HEK293 (cell line): ENCODE data around the gene MED14.

ENCODE experiments used
- CTCF ChIA-PET: fragments of 350-600 bp; formaldehyde crosslinking; extraction: SDS; loops from one replicate; lab custom pipeline; 2021; ENCODE audit warnings: antibody characterized with exemption; lab: Yijun Ruan, JAX
- POLR2A ChIA-PET: fragments of 300-600 bp; formaldehyde crosslinking; extraction: SDS; loops from one replicate; lab custom pipeline; 2020; ENCODE audit warnings: antibody characterized with exemption, inconsistent platforms; lab: Yijun Ruan, JAX
- H3K27ac ChIP-seq: fragments of 200-500 bp; sonication (Bioruptor generic); 2 replicates; pipeline ENCODE4 v1.5.1; 2014; ENCODE audit warnings: low read depth, low read length, control low read depth, inconsistent platforms; ENCODE audit errors: extremely low read depth
- H3K36me3 ChIP-seq, 2 experiments: fragments of 200-500 bp in 1 of 2; sonication (Bioruptor generic) in 1 of 2; 1 replicate in 1 of 2; 2 replicates in 1 of 2; pipeline ENCODE4 v1.5.1; 2014 to 2017; ENCODE audit warnings: inconsistent platforms in 2 of 2, low read length in 2 of 2; ENCODE audit not compliant: control insufficient read depth in 2 of 2, insufficient read depth in 1 of 2
- H3K4me1 ChIP-seq: fragments of 200-500 bp; sonication (Bioruptor generic); 2 replicates; pipeline ENCODE4 v1.5.1; 2014; ENCODE audit warnings: mild to moderate bottlenecking, low read length, inconsistent platforms; ENCODE audit not compliant: control insufficient read depth, insufficient read depth
- H3K4me3 ChIP-seq: 2 replicates; pipeline ENCODE4 v1.5.1; 2011; ENCODE audit warnings: low read depth, mild to moderate bottlenecking, control low read depth, low read length, moderate library complexity
- H3K9me3 ChIP-seq: fragments of 200-500 bp; sonication (Bioruptor generic); 2 replicates; pipeline ENCODE4 v1.5.1; 2014; ENCODE audit warnings: low read depth, low read length, inconsistent platforms; ENCODE audit not compliant: control insufficient read depth, insufficient read depth
- GLIS1 ChIP-seq: fragments of 450-650 bp; formaldehyde crosslinking; IDR thresholded peaks from 2 replicates; pipeline ENCODE4 v1.5.1; 2016; ENCODE audit warnings: missing biosample characterization, missing genetic modification characterization
- SETDB1 ChIP-seq: IDR thresholded peaks from one replicate; pipeline ENCODE4 v1.6.1; 2017; ENCODE audit warnings: mild to moderate bottlenecking, low read length, moderate library complexity, mixed read lengths; ENCODE audit not compliant: insufficient read length
- YY1 ChIP-seq: fragments of 450-650 bp; formaldehyde crosslinking; IDR thresholded peaks from 2 replicates; pipeline ENCODE4 v1.5.1; 2018; ENCODE audit warnings: missing biosample characterization, missing genetic modification characterization
- ZEB2 ChIP-seq: fragments of 450-650 bp; formaldehyde crosslinking; IDR thresholded peaks from 2 replicates; pipeline ENCODE4 v1.5.1; 2016; ENCODE audit warnings: missing biosample characterization, missing genetic modification characterization
- ZFP3 ChIP-seq: fragments of 450-650 bp; formaldehyde crosslinking; IDR thresholded peaks from 2 replicates; pipeline ENCODE4 v1.5.1; 2016; ENCODE audit warnings: low read depth, missing biosample characterization, missing genetic modification characterization
- ZNF174 ChIP-seq: fragments of 450-650 bp; formaldehyde crosslinking; IDR thresholded peaks from 2 replicates; pipeline ENCODE4 v1.5.0; 2017; ENCODE audit warnings: missing biosample characterization, mild to moderate bottlenecking, missing genetic modification characterization
- ZNF311 ChIP-seq: fragments of 450-650 bp; formaldehyde crosslinking; IDR thresholded peaks from 2 replicates; pipeline ENCODE4 v1.5.1; 2017; ENCODE audit warnings: missing biosample characterization, missing genetic modification characterization, borderline replicate concordance
- ZNF404 ChIP-seq: fragments of 450-650 bp; formaldehyde crosslinking; IDR thresholded peaks from 2 replicates; pipeline ENCODE4 v1.5.1; 2017; ENCODE audit warnings: missing biosample characterization, missing genetic modification characterization
- ZNF416 ChIP-seq: fragments of 450-650 bp; formaldehyde crosslinking; IDR thresholded peaks from 2 replicates; pipeline ENCODE4 v1.5.1; 2016; ENCODE audit warnings: missing biosample characterization, missing genetic modification characterization
- ZNF449 ChIP-seq: fragments of 450-650 bp; formaldehyde crosslinking; IDR thresholded peaks from 2 replicates; pipeline ENCODE4 v1.5.1; 2017; ENCODE audit warnings: missing biosample characterization, mild to moderate bottlenecking, missing genetic modification characterization, moderate library complexity
- ZNF549 ChIP-seq: fragments of 450-650 bp; IDR thresholded peaks from 2 replicates; pipeline ENCODE4 v1.5.1; 2018; ENCODE audit warnings: missing biosample characterization, missing genetic modification characterization, mild to moderate bottlenecking, inconsistent platforms, moderate library complexity
- ZNF610 ChIP-seq: fragments of 450-650 bp; formaldehyde crosslinking; IDR thresholded peaks from 2 replicates; pipeline ENCODE4 v1.5.1; 2016; ENCODE audit warnings: missing biosample characterization, missing genetic modification characterization, borderline replicate concordance
- ZNF843 ChIP-seq: fragments of 450-650 bp; formaldehyde crosslinking; IDR thresholded peaks from 2 replicates; pipeline ENCODE4 v1.5.1; 2016; ENCODE audit warnings: missing biosample characterization, missing genetic modification characterization
- TF ChIP-seq, protein P1 (sequence below): fragments of 450-650 bp; formaldehyde crosslinking; IDR thresholded peaks from 2 replicates; pipeline ENCODE4 v1.5.1; 2016; ENCODE audit warnings: missing biosample characterization, missing genetic modification characterization
- TF ChIP-seq, protein P2 (sequence below): fragments of 450-650 bp; formaldehyde crosslinking; IDR thresholded peaks from 2 replicates; pipeline ENCODE4 v1.5.1; 2016; ENCODE audit warnings: missing biosample characterization, missing genetic modification characterization
- TF ChIP-seq, protein P3 (sequence below): fragments of 450-650 bp; formaldehyde crosslinking; IDR thresholded peaks from 2 replicates; pipeline ENCODE4 v1.5.1; 2017; ENCODE audit warnings: missing biosample characterization, missing genetic modification characterization
- TF ChIP-seq, protein P4 (sequence below): fragments of 450-650 bp; formaldehyde crosslinking; IDR thresholded peaks from 2 replicates; pipeline ENCODE4 v1.5.1; 2016; ENCODE audit warnings: missing biosample characterization, missing genetic modification characterization
- TF ChIP-seq, protein P5 (sequence below): fragments of 450-650 bp; formaldehyde crosslinking; IDR thresholded peaks from 2 replicates; pipeline ENCODE4; 2016; ENCODE audit warnings: missing biosample characterization, missing genetic modification characterization
- TF ChIP-seq, protein P6 (sequence below): fragments of 450-650 bp; formaldehyde crosslinking; IDR thresholded peaks from 2 replicates; pipeline ENCODE4 v1.5.1; 2016; ENCODE audit warnings: missing biosample characterization, missing genetic modification characterization

Gene MED14

GRCh38 chrX:40759374-40759773 is 24.0 kb upstream of the MED14 start:
- Histone ChIP-seq H3K4me3 (no peak overlapping the region), H3K9me3 (no peaks in the 10 kb centered on the region), H3K27ac (no peak overlapping the region), H3K4me1 (peaks cover 4% of the 10 kb centered on the region; the same call in 1 of the 2 replicates), H3K36me3 (no peaks in the 10 kb centered on the region)
- TF ChIP-seq, protein P1, sequence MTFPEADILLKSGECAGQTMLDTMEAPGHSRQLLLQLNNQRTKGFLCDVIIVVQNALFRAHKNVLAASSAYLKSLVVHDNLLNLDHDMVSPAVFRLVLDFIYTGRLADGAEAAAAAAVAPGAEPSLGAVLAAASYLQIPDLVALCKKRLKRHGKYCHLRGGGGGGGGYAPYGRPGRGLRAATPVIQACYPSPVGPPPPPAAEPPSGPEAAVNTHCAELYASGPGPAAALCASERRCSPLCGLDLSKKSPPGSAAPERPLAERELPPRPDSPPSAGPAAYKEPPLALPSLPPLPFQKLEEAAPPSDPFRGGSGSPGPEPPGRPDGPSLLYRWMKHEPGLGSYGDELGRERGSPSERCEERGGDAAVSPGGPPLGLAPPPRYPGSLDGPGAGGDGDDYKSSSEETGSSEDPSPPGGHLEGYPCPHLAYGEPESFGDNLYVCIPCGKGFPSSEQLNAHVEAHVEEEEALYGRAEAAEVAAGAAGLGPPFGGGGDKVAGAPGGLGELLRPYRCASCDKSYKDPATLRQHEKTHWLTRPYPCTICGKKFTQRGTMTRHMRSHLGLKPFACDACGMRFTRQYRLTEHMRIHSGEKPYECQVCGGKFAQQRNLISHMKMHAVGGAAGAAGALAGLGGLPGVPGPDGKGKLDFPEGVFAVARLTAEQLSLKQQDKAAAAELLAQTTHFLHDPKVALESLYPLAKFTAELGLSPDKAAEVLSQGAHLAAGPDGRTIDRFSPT (tag by site-specific recombination), result no peak
- TF ChIP-seq ZNF843 (tag by site-specific recombination) (no peak), ZNF311 (tag by site-specific recombination) (no peak), GLIS1 (tag by site-specific recombination) (no peak), ZNF174 (tag by site-specific recombination) (no peak), ZNF404 (tag by site-specific recombination) (no peak), ZEB2 (tag by site-specific recombination) (no peak), ZNF549 (tag by site-specific recombination) (no peak), ZFP3 (no peak), SETDB1 (no peak), ZNF610 (no peak), ZNF449 (tag by site-specific recombination) (no peak), ZNF416 (no peak), YY1 (tag by site-specific recombination) (no peak)
- TF ChIP-seq, protein P2, sequence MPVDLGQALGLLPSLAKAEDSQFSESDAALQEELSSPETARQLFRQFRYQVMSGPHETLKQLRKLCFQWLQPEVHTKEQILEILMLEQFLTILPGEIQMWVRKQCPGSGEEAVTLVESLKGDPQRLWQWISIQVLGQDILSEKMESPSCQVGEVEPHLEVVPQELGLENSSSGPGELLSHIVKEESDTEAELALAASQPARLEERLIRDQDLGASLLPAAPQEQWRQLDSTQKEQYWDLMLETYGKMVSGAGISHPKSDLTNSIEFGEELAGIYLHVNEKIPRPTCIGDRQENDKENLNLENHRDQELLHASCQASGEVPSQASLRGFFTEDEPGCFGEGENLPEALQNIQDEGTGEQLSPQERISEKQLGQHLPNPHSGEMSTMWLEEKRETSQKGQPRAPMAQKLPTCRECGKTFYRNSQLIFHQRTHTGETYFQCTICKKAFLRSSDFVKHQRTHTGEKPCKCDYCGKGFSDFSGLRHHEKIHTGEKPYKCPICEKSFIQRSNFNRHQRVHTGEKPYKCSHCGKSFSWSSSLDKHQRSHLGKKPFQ, result no peak
- TF ChIP-seq, protein P3, sequence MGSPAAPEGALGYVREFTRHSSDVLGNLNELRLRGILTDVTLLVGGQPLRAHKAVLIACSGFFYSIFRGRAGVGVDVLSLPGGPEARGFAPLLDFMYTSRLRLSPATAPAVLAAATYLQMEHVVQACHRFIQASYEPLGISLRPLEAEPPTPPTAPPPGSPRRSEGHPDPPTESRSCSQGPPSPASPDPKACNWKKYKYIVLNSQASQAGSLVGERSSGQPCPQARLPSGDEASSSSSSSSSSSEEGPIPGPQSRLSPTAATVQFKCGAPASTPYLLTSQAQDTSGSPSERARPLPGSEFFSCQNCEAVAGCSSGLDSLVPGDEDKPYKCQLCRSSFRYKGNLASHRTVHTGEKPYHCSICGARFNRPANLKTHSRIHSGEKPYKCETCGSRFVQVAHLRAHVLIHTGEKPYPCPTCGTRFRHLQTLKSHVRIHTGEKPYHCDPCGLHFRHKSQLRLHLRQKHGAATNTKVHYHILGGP (tag by site-specific recombination), result no peak
- TF ChIP-seq, protein P4, sequence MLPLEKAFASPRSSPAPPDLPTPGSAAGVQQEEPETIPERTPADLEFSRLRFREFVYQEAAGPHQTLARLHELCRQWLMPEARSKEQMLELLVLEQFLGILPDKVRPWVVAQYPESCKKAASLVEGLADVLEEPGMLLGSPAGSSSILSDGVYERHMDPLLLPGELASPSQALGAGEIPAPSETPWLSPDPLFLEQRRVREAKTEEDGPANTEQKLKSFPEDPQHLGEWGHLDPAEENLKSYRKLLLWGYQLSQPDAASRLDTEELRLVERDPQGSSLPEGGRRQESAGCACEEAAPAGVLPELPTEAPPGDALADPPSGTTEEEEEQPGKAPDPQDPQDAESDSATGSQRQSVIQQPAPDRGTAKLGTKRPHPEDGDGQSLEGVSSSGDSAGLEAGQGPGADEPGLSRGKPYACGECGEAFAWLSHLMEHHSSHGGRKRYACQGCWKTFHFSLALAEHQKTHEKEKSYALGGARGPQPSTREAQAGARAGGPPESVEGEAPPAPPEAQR (tag by site-specific recombination), result no peak
- TF ChIP-seq, protein P5, sequence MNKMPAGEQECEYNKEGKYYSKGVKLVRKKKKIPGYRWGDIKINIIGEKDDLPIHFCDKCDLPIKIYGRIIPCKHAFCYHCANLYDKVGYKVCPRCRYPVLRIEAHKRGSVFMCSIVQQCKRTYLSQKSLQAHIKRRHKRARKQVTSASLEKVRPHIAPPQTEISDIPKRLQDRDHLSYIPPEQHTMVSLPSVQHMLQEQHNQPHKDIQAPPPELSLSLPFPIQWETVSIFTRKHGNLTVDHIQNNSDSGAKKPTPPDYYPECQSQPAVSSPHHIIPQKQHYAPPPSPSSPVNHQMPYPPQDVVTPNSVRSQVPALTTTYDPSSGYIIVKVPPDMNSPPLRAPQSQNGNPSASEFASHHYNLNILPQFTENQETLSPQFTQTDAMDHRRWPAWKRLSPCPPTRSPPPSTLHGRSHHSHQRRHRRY (tag by site-specific recombination), result no peak
- TF ChIP-seq, protein P6, sequence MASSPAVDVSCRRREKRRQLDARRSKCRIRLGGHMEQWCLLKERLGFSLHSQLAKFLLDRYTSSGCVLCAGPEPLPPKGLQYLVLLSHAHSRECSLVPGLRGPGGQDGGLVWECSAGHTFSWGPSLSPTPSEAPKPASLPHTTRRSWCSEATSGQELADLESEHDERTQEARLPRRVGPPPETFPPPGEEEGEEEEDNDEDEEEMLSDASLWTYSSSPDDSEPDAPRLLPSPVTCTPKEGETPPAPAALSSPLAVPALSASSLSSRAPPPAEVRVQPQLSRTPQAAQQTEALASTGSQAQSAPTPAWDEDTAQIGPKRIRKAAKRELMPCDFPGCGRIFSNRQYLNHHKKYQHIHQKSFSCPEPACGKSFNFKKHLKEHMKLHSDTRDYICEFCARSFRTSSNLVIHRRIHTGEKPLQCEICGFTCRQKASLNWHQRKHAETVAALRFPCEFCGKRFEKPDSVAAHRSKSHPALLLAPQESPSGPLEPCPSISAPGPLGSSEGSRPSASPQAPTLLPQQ (tag by site-specific recombination), result no peak
- POLR2A ChIA-PET, result no interaction called here
- CTCF ChIA-PET, result interaction anchor here (0.6 to 1.5 kb wide), 3 partner anchors 34 to 493 kb away, joined by 3 to 4 read pairs (median 4); no protein-coding TSS in a partner anchor
